ENCODE results near the gene SRSF1. TPM values are rescaled to one million over a fixed set of nuclear protein-coding genes. Genes with fewer than 3 reads are reported as not detected.

Gene SRSF1
- total RNA-seq, 1 experiment from 2014 or later: 232 TPM

GRCh38 chr17:57990037-57990436, 17.0 kb downstream of the SRSF1 start:
- Mint-ChIP-seq H3K27ac (ENCODE audit: unreplicated experiment) (peak overlapping the region; percentile 93), H3K4me3 (ENCODE audit: low read depth, unreplicated experiment) (no peak overlapping the region), H3K9me3 (ENCODE audit: low read depth, unreplicated experiment) (no peaks in the 10 kb centered on the region), H3K36me3 (ENCODE audit: insufficient read depth, unreplicated experiment) (peaks cover 57% of the 10 kb centered on the region), H3K27me3 (ENCODE audit: unreplicated experiment) (no peaks in the 10 kb centered on the region), H3K4me1 (ENCODE audit: low read depth, unreplicated experiment) (peaks cover 11% of the 10 kb centered on the region)
- intact Hi-C loops (cut with micrococcal nuclease; ENCODE audit: unreplicated experiment): no loop called here
- CTCF ChIA-PET: interaction anchor here (0.6 kb wide), 1 partner anchor 120 kb away, joined by 4 read pairs; no protein-coding TSS in a partner anchor
- BruUV-seq (replicated peaks): no TSS peak
- no peak for DNase-seq
- TF ChIP-seq CTCF (IDR thresholded peaks at IDR 0.05; ENCODE audit: unreplicated experiment): no peak

- CTCF ChIA-PET: interaction anchor here (1.0 to 1.1 kb wide), 2 partner anchors 96 to 129 kb away, joined by 4 to 5 read pairs; no protein-coding TSS in a partner anchor
- Mint-ChIP-seq H3K27me3 (ENCODE audit: unreplicated experiment) (no peaks in the 10 kb centered on the region), H3K4me3 (ENCODE audit: low read depth, unreplicated experiment) (peak overlapping the region; percentile 79), H3K9me3 (ENCODE audit: low read depth, unreplicated experiment) (no peaks in the 10 kb centered on the region), H3K36me3 (ENCODE audit: insufficient read depth, unreplicated experiment) (peaks cover 52% of the 10 kb centered on the region), H3K4me1 (ENCODE audit: low read depth, unreplicated experiment) (peaks cover 11% of the 10 kb centered on the region), H3K27ac (ENCODE audit: unreplicated experiment) (peak overlapping the region; percentile 93)
- intact Hi-C loops (cut with micrococcal nuclease; ENCODE audit: unreplicated experiment): loop anchor here (2.0 to 5.0 kb wide), 2 partner anchors 40 to 111 kb away; no protein-coding TSS in a partner anchor
- TSS peak; percentile 45 for BruUV-seq (replicated peaks)
- TF ChIP-seq CTCF (IDR thresholded peaks at IDR 0.05; ENCODE audit: unreplicated experiment): no peak
- peak; percentile 55 for DNase-seq
These were observed 18.5 kb downstream of the SRSF1 start for GRCh38 chr17:57988301-57989250.

DNA sequence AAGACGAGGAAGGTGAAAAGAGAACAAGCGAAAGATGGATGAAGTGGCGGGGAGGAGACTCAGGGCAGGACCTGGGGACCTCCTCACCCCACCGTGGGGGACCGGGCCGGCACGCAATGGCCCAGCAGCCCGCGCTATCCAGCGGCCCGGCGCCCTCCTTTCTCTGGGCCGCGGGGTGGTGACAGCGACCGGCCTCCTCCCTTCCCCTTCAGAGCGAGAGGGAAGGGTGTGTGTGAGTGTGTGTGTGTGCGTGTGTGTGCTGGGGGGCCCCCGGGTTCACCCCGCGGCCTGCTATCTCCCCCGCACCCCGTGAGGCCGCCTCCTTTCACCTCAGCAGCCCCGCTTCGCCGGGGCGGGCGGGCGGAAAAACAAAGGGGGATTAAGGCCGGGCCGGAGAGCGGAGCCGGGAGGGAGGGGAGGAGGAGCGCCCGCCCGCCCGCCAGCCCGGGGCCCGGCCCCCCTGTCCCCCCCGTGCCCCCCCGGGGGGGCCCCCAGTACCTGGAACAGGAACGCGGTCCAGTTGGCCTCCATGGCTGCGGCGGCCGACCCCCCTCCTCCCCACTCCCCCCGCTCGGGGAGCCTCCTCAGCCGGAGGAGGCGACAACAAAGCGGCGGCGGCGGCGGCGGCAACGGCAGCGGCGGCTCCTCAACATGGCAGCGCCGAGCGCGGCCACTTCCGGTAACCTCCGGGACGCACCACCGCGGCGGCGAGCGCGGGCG, 19.3 kb downstream of the SRSF1 start, which contains the start of gene VEZF1:
Gene VEZF1 (minus strand): TSS at position 674 of the 720 bp plus-strand sequence. CDS start 143 bp downstream, at position 531.
- BruUV-seq (replicated peaks): no TSS peak
- H3K27ac Mint-ChIP-seq (ENCODE audit: unreplicated experiment): peak within 1 kb of the TSS; percentile 93
- CTCF ChIA-PET: interaction anchor here (1.0 to 1.4 kb wide), 3 partner anchors 94 to 128 kb away, joined by 3 to 5 read pairs (median 4); no protein-coding TSS in a partner anchor
- H3K36me3 Mint-ChIP-seq (ENCODE audit: insufficient read depth, unreplicated experiment): peaks cover 48% of the 10 kb centered on the region
- peak; percentile 66 for DNase-seq
- no peak for TF ChIP-seq CTCF (IDR thresholded peaks at IDR 0.05; ENCODE audit: unreplicated experiment)
- H3K9me3 Mint-ChIP-seq (ENCODE audit: low read depth, unreplicated experiment): no peaks in the 10 kb centered on the region
- peaks cover 16% of the 10 kb centered on the region for H3K4me1 Mint-ChIP-seq (ENCODE audit: low read depth, unreplicated experiment)
- intact Hi-C loops (cut with micrococcal nuclease; ENCODE audit: unreplicated experiment): loop anchor here (2.0 to 5.0 kb wide), 2 partner anchors 39 to 110 kb away; no protein-coding TSS in a partner anchor
- peak within 1 kb of the TSS; percentile 79 for H3K4me3 Mint-ChIP-seq (ENCODE audit: low read depth, unreplicated experiment)
- no peaks in the 10 kb centered on the region for H3K27me3 Mint-ChIP-seq (ENCODE audit: unreplicated experiment)

Measured in Calu3 (cell line).